PFSK-1 (cell line): ENCODE results near the gene EXD3.

Experiments
- FOXP2 ChIP-seq: optimal IDR thresholded peaks from 2 replicates; pipeline ENCODE3; 2011; ENCODE audit warnings: borderline replicate concordance, control low read depth, inconsistent platforms; ENCODE audit not compliant: insufficient read depth; ENCODE audit errors: extremely low read length, extremely low read depth
- POLR2AphosphoS5 ChIP-seq: IDR thresholded peaks from 2 replicates; pipeline ENCODE4 v1.6.1; 2012; ENCODE audit warnings: low read depth, mild to moderate bottlenecking, control low read depth, low read length, moderate library complexity
- REST ChIP-seq, 2 experiments: IDR thresholded peaks; 2 replicates each; pipeline versions ENCODE4 v1.6.1 to v1.8.0; 2011 to 2012; ENCODE audit warnings: low read depth in 2 of 2, low read length in 2 of 2, control low read depth in 1 of 2, inconsistent platforms in 1 of 2, mild to moderate bottlenecking in 1 of 2, moderate library complexity in 1 of 2; ENCODE audit not compliant: insufficient read depth in 1 of 2
- SIN3A ChIP-seq: IDR thresholded peaks from 2 replicates; pipeline ENCODE4 v1.6.1; 2012; ENCODE audit warnings: mild to moderate bottlenecking, low read length, moderate library complexity, borderline replicate concordance; ENCODE audit not compliant: insufficient read depth
- TAF1 ChIP-seq: IDR thresholded peaks from 2 replicates; pipeline ENCODE4 v1.6.1; 2012; ENCODE audit warnings: low read length, control low read depth, borderline replicate concordance; ENCODE audit not compliant: insufficient read depth

Gene EXD3

GRCh38 chr9:137393176-137394150, 29.5 kb downstream of the EXD3 start:
- TF ChIP-seq POLR2AphosphoS5 (no peak), SIN3A (no peak), FOXP2 (no peak), REST (IDR thresholded peaks at IDR 0.05; ENCODE audit: insufficient read depth in 1 of 2, low read depth in 2 of 2, low read length in 2 of 2) (no peak), TAF1 (no peak)

- TF ChIP-seq TAF1 = no peak
- no peak for TF ChIP-seq REST (IDR thresholded peaks at IDR 0.05; ENCODE audit: insufficient read depth in 1 of 2, low read depth in 2 of 2, low read length in 2 of 2)
- TF ChIP-seq FOXP2 = no peak
- no peak for TF ChIP-seq POLR2AphosphoS5
- no peak for TF ChIP-seq SIN3A
These were observed 30.5 kb downstream of the EXD3 start for GRCh38 chr9:137392232-137393007.

GRCh38 chr9:137391411-137391754, 31.6 kb downstream of the EXD3 start:
- no peak for TF ChIP-seq TAF1
- no peak for TF ChIP-seq POLR2AphosphoS5
- TF ChIP-seq REST (IDR thresholded peaks at IDR 0.05; ENCODE audit: insufficient read depth in 1 of 2, low read depth in 2 of 2, low read length in 2 of 2) = no peak
- no peak for TF ChIP-seq FOXP2
- TF ChIP-seq SIN3A = no peak

- TF ChIP-seq SIN3A = no peak
- no peak for TF ChIP-seq REST (IDR thresholded peaks at IDR 0.05; ENCODE audit: insufficient read depth in 1 of 2, low read depth in 2 of 2, low read length in 2 of 2)
- TF ChIP-seq POLR2AphosphoS5 = no peak
- TF ChIP-seq TAF1 = no peak
- TF ChIP-seq FOXP2 = no peak
These were observed 32.2 kb downstream of the EXD3 start for GRCh38 chr9:137390553-137391410.
